K562 (cell line): Measurements from ENCODE around the gene TMPO. TPM values are rescaled to one million over a fixed set of nuclear protein-coding genes. Genes with fewer than 3 reads are reported as not detected.
A peak's percentile ranks its signal among the peaks of the same experiment; 100 is the strongest.

Experiments used
- CC2D1A ChIP-seq: fragments of 450-650 bp; IDR thresholded peaks from 2 replicates; pipeline ENCODE4 v1.6.1; 2017; ENCODE audit warnings: mild to moderate bottlenecking
- GTF3C2 ChIP-seq: IDR thresholded peaks from 3 replicates; pipeline ENCODE4 v1.6.1; 2011; ENCODE audit warnings: borderline replicate concordance, mild to moderate bottlenecking, moderate library complexity; ENCODE audit not compliant: insufficient read length; ENCODE audit errors: extremely low read depth
- MECOM ChIP-seq: fragments of 250-450 bp; sonication (Bioruptor Pico); IDR thresholded peaks from 2 replicates; pipeline ENCODE4 v1.8.0; 2022; ENCODE audit warnings: inconsistent platforms
- NCOR1 ChIP-seq: fragments of 450-650 bp; IDR thresholded peaks from 2 replicates; pipeline ENCODE4 v1.6.1; 2016; ENCODE audit warnings: mild to moderate bottlenecking, moderate library complexity
- NFRKB ChIP-seq: fragments of 450-650 bp; IDR thresholded peaks from 2 replicates; pipeline ENCODE4 v1.6.1; 2016; ENCODE audit warnings: low read depth
- SUPT5H ChIP-seq: fragments of 450-650 bp; IDR thresholded peaks from 2 replicates; pipeline ENCODE4 v1.6.1; 2016
- ZNF324 ChIP-seq: fragments of 250-450 bp; sonication (Bioruptor Pico); IDR thresholded peaks from 2 replicates; pipeline ENCODE4 v1.4.0; 2020; ENCODE audit warnings: mild to moderate bottlenecking
- polyA plus RNA-seq, 8 experiments: library from polyadenylated mRNA; depleted of rRNA in 4 of 8; stranded (reverse) in 5 of 8; unstranded in 3 of 8; fragments of >200 nt; fragmentation: Nextera tagmentation in 2 of 8; fragmentation: Illumina TruSeq in 1 of 8; extraction: Ambion mirVana in 2 of 8; extraction: Trizol in 1 of 8; gene quantifications; 2 replicates each; pipeline versions ENCODE4 v1.2.1 to v1.2.3, GENCODE V29; 2011 to 2014; ENCODE audit warnings: inconsistent platforms in 1 of 8, missing spikeins in 1 of 8
- total RNA-seq, 7 experiments: library from RNA; depleted of rRNA in 6 of 7; stranded (reverse); fragments of >200 nt in 6 of 7; fragmentation: Illumina TruSeq in 2 of 7; extraction: Trizol in 2 of 7; gene quantifications; 2 replicates each; pipeline versions ENCODE4 v1.2.1 to v1.2.3, GENCODE V29; 2011 to 2021; ENCODE audit warnings: low replicate concordance in 1 of 7
- TF ChIP-seq, protein P1 (sequence below): fragments of 200-600 bp; sonication (generic); IDR thresholded peaks from one replicate; pipeline ENCODE4 v1.6.1; 2012; ENCODE audit warnings: mild to moderate bottlenecking, low read depth, low read length, inconsistent platforms
- TF ChIP-seq, protein P2 (sequence below): fragments of 250-450 bp; sonication (Bioruptor Pico); IDR thresholded peaks from 2 replicates; pipeline ENCODE4 v1.8.0; 2021; ENCODE audit warnings: moderate library complexity, mild to moderate bottlenecking, inconsistent platforms
- TF ChIP-seq, protein P3 (sequence below): sonication (generic); formaldehyde crosslinking; IDR thresholded peaks from 2 replicates; pipeline ENCODE4 v1.8.1; 2022; ENCODE audit warnings: missing genetic modification reagents

The TMPO gene
- total and polyA plus RNA-seq, 9 of the 15 experiments (the other 6 are each of a cell fraction or from before 2014, with no cell fraction given): 62.1 to 263 (median 182) TPM

- TF ChIP-seq, protein P1, sequence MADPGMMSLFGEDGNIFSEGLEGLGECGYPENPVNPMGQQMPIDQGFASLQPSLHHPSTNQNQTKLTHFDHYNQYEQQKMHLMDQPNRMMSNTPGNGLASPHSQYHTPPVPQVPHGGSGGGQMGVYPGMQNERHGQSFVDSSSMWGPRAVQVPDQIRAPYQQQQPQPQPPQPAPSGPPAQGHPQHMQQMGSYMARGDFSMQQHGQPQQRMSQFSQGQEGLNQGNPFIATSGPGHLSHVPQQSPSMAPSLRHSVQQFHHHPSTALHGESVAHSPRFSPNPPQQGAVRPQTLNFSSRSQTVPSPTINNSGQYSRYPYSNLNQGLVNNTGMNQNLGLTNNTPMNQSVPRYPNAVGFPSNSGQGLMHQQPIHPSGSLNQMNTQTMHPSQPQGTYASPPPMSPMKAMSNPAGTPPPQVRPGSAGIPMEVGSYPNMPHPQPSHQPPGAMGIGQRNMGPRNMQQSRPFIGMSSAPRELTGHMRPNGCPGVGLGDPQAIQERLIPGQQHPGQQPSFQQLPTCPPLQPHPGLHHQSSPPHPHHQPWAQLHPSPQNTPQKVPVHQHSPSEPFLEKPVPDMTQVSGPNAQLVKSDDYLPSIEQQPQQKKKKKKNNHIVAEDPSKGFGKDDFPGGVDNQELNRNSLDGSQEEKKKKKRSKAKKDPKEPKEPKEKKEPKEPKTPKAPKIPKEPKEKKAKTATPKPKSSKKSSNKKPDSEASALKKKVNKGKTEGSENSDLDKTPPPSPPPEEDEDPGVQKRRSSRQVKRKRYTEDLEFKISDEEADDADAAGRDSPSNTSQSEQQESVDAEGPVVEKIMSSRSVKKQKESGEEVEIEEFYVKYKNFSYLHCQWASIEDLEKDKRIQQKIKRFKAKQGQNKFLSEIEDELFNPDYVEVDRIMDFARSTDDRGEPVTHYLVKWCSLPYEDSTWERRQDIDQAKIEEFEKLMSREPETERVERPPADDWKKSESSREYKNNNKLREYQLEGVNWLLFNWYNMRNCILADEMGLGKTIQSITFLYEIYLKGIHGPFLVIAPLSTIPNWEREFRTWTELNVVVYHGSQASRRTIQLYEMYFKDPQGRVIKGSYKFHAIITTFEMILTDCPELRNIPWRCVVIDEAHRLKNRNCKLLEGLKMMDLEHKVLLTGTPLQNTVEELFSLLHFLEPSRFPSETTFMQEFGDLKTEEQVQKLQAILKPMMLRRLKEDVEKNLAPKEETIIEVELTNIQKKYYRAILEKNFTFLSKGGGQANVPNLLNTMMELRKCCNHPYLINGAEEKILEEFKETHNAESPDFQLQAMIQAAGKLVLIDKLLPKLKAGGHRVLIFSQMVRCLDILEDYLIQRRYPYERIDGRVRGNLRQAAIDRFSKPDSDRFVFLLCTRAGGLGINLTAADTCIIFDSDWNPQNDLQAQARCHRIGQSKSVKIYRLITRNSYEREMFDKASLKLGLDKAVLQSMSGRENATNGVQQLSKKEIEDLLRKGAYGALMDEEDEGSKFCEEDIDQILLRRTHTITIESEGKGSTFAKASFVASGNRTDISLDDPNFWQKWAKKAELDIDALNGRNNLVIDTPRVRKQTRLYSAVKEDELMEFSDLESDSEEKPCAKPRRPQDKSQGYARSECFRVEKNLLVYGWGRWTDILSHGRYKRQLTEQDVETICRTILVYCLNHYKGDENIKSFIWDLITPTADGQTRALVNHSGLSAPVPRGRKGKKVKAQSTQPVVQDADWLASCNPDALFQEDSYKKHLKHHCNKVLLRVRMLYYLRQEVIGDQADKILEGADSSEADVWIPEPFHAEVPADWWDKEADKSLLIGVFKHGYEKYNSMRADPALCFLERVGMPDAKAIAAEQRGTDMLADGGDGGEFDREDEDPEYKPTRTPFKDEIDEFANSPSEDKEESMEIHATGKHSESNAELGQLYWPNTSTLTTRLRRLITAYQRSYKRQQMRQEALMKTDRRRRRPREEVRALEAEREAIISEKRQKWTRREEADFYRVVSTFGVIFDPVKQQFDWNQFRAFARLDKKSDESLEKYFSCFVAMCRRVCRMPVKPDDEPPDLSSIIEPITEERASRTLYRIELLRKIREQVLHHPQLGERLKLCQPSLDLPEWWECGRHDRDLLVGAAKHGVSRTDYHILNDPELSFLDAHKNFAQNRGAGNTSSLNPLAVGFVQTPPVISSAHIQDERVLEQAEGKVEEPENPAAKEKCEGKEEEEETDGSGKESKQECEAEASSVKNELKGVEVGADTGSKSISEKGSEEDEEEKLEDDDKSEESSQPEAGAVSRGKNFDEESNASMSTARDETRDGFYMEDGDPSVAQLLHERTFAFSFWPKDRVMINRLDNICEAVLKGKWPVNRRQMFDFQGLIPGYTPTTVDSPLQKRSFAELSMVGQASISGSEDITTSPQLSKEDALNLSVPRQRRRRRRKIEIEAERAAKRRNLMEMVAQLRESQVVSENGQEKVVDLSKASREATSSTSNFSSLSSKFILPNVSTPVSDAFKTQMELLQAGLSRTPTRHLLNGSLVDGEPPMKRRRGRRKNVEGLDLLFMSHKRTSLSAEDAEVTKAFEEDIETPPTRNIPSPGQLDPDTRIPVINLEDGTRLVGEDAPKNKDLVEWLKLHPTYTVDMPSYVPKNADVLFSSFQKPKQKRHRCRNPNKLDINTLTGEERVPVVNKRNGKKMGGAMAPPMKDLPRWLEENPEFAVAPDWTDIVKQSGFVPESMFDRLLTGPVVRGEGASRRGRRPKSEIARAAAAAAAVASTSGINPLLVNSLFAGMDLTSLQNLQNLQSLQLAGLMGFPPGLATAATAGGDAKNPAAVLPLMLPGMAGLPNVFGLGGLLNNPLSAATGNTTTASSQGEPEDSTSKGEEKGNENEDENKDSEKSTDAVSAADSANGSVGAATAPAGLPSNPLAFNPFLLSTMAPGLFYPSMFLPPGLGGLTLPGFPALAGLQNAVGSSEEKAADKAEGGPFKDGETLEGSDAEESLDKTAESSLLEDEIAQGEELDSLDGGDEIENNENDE: no peak
- TF ChIP-seq MECOM: no peak
- peak; percentile 97 for TF ChIP-seq CC2D1A
- peak; percentile 64; the same call in 1 of the 2 replicates for TF ChIP-seq NFRKB
- TF ChIP-seq SUPT5H: no peak; the same call in none of the 2 replicates
- TF ChIP-seq, protein P2, sequence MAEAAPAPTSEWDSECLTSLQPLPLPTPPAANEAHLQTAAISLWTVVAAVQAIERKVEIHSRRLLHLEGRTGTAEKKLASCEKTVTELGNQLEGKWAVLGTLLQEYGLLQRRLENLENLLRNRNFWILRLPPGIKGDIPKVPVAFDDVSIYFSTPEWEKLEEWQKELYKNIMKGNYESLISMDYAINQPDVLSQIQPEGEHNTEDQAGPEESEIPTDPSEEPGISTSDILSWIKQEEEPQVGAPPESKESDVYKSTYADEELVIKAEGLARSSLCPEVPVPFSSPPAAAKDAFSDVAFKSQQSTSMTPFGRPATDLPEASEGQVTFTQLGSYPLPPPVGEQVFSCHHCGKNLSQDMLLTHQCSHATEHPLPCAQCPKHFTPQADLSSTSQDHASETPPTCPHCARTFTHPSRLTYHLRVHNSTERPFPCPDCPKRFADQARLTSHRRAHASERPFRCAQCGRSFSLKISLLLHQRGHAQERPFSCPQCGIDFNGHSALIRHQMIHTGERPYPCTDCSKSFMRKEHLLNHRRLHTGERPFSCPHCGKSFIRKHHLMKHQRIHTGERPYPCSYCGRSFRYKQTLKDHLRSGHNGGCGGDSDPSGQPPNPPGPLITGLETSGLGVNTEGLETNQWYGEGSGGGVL (CRISPR knock-in tag): no peak
- TF ChIP-seq, protein P3, sequence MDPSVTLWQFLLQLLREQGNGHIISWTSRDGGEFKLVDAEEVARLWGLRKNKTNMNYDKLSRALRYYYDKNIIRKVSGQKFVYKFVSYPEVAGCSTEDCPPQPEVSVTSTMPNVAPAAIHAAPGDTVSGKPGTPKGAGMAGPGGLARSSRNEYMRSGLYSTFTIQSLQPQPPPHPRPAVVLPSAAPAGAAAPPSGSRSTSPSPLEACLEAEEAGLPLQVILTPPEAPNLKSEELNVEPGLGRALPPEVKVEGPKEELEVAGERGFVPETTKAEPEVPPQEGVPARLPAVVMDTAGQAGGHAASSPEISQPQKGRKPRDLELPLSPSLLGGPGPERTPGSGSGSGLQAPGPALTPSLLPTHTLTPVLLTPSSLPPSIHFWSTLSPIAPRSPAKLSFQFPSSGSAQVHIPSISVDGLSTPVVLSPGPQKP (CRISPR knock-in tag): no peak
- no peak for TF ChIP-seq GTF3C2
- TF ChIP-seq NCOR1: peak; percentile 30; the same call in 1 of the 2 replicates
- TF ChIP-seq ZNF324 (CRISPR knock-in tag): no peak
Measured at GRCh38 chr12:98516111-98516873, 902 bp downstream of the TMPO start (continued).
